A204.1 (cell line): ENCODE measurements around the gene CYFIP1.

Experiments used
- FAIRE-seq: peaks from 2 replicates; lab custom pipeline; 2012; peaks lifted over from hg19 to GRCh38; lab: Jason Lieb, UNC

Gene CYFIP1

GRCh38 chr15:22949074-22949547 is 31.1 kb downstream of the CYFIP1 start:
- no peak for FAIRE-seq

- FAIRE-seq: no peak
These were observed 32.1 kb downstream of the CYFIP1 start for GRCh38 chr15:22948056-22948455.

- FAIRE-seq: no peak
These were observed 32.8 kb downstream of the CYFIP1 start for GRCh38 chr15:22947101-22948000.

GRCh38 chr15:22945071-22945470 is 35.1 kb downstream of the CYFIP1 start:
- FAIRE-seq: no peak

GRCh38 chr15:22944651-22945050 is 35.5 kb downstream of the CYFIP1 start:
- no peak for FAIRE-seq

- FAIRE-seq: no peak
These were observed 37.3 kb downstream of the CYFIP1 start for GRCh38 chr15:22942877-22943276.

- FAIRE-seq: no peak
These were observed 37.8 kb downstream of the CYFIP1 start for GRCh38 chr15:22942306-22942855.

GRCh38 chr15:22941179-22941578 is 39.0 kb downstream of the CYFIP1 start:
- FAIRE-seq: no peak

GRCh38 chr15:22939652-22940061 is 40.5 kb downstream of the CYFIP1 start:
- FAIRE-seq: no peak

GRCh38 chr15:22939051-22939450 is 41.1 kb downstream of the CYFIP1 start:
- FAIRE-seq: no peak

- FAIRE-seq: no peak
These were observed 43.3 kb downstream of the CYFIP1 start for GRCh38 chr15:22936577-22937472.

GRCh38 chr15:22933641-22934061 is 46.5 kb downstream of the CYFIP1 start:
- no peak for FAIRE-seq

GRCh38 chr15:22931784-22932536 is 48.2 kb downstream of the CYFIP1 start:
- no peak for FAIRE-seq

- FAIRE-seq: no peak
These were observed 49.2 kb downstream of the CYFIP1 start for GRCh38 chr15:22930782-22931484.

- no peak for FAIRE-seq
These were observed 52.4 kb downstream of the CYFIP1 start for GRCh38 chr15:22927761-22928160.

GRCh38 chr15:22925875-22926274 is 54.3 kb downstream of the CYFIP1 start:
- FAIRE-seq: no peak

GRCh38 chr15:22922003-22922402 is 58.2 kb downstream of the CYFIP1 start:
- FAIRE-seq: no peak

- FAIRE-seq: no peak
These were observed 61.0 kb downstream of the CYFIP1 start for GRCh38 chr15:22919171-22919570.

GRCh38 chr15:22918596-22919140 is 61.5 kb downstream of the CYFIP1 start:
- FAIRE-seq: no peak

GRCh38 chr15:22918056-22918455 is 62.1 kb downstream of the CYFIP1 start:
- no peak for FAIRE-seq

GRCh38 chr15:22917556-22917955 is 62.6 kb downstream of the CYFIP1 start:
- no peak for FAIRE-seq
